ENCODE data around the gene CDC14B.

The CDC14B gene

GRCh38 chr9:96619491-96620180 lies at the start of gene CDC14B:
Gene CDC14B, minus strand, starts transcription at chr9:96619843. Its CDS starts 465 bp downstream, at chr9:96619378.
- TF ChIP-seq GATA2 (IDR thresholded peaks at IDR 0.05; ENCODE audit: low read depth, low read length) (no peak), GATA3 (IDR thresholded peaks at IDR 0.05; ENCODE audit: low read depth, low read length) (no peak)

DNA sequence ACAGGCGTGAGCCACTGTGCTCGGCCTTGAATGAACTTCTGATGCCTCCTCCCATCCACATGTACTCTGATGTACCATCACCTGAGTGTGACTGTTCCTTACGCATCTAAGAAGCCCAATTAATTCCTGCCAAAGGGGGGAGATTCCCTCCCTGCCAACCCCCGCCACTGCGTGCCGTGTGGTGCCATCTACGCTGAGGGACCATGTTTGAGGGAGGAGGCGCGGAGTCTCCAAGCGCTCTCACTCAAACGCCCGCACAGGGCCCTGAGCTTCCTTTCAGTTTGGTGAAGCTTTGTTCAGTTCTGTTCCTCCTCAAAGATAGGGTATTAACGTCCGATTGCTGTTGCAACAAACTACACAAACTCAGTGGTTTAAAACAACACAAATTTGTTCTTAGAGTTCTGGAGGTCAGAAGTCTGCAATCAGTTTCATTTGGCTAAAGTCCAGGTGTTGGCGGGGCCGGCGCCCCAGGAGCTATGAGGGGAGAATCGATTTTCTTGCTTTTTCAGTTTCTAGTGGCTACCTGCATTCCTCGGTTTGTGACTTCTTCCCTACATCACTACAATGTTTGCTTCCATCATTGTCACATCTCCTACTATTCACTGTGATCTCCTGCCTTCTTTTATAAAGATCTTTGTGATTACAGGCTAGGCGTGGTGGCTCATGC lies 49.4 kb upstream of the CDC14B start:
- TF ChIP-seq GATA2 (IDR thresholded peaks at IDR 0.05; ENCODE audit: low read depth, low read length), result no peak
- no peak for TF ChIP-seq GATA3 (IDR thresholded peaks at IDR 0.05; ENCODE audit: low read depth, low read length)

DNA sequence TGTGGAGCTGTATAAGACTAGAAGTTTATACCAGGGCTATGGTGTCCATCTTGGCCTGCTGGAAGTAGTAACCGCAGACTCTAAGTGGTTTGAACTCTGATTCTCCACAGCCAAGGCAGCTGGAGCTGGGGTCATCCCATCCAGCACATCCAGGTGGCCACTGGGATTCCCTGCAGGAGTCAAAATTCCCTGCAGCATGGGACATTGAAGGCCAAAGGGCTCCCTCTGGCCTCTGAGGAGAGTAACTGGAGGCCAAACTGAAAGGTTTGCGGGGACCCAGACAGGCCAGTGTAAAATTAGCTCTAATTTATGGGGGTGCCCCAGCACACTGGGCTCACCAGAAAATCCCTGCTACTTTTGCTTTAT lies 47.7 kb upstream of the CDC14B start:
- TF ChIP-seq GATA2 (IDR thresholded peaks at IDR 0.05; ENCODE audit: low read depth, low read length) (no peak), GATA3 (IDR thresholded peaks at IDR 0.05; ENCODE audit: low read depth, low read length) (no peak)

- no peak for TF ChIP-seq GATA3 (IDR thresholded peaks at IDR 0.05; ENCODE audit: low read depth, low read length)
- TF ChIP-seq GATA2 (IDR thresholded peaks at IDR 0.05; ENCODE audit: low read depth, low read length), result no peak
These were observed 46.1 kb upstream of the CDC14B start for GRCh38 chr9:96665789-96666188.

DNA sequence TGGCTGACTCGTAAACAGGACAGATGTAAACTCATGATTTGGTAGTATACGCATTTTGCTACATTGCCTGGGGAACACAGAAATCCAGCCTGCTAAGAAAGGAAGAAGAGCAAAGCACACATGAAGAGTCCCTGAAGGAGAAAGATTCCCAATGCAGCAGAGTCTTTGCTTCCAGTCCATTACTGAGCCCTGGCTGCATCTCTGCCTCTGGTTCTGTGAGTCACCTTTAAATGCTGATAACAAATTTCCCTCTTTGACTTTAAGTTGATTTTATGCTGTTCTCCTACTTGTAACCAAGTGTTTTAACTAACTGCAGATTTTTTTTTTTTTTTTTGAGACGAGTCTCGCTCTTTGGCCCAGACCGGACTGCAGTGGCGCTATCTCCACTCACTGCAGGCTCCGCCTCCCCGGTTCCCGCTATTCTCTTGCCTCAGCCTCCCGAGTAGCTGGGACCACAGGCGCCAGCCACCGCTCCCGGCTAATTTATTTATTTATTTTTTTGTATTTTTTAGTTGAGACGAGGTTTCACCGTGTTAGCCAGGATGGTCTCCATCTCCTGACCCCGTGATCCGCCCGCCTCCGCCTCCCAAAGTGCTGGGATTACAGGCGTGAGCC lies 44.0 kb upstream of the CDC14B start:
- TF ChIP-seq GATA3 (IDR thresholded peaks at IDR 0.05; ENCODE audit: low read depth, low read length), result no peak
- TF ChIP-seq GATA2 (IDR thresholded peaks at IDR 0.05; ENCODE audit: low read depth, low read length), result no peak

- TF ChIP-seq GATA2 (IDR thresholded peaks at IDR 0.05; ENCODE audit: low read depth, low read length) (no peak), GATA3 (IDR thresholded peaks at IDR 0.05; ENCODE audit: low read depth, low read length) (no peak)
These were observed 42.1 kb upstream of the CDC14B start for GRCh38 chr9:96661711-96662110.

DNA sequence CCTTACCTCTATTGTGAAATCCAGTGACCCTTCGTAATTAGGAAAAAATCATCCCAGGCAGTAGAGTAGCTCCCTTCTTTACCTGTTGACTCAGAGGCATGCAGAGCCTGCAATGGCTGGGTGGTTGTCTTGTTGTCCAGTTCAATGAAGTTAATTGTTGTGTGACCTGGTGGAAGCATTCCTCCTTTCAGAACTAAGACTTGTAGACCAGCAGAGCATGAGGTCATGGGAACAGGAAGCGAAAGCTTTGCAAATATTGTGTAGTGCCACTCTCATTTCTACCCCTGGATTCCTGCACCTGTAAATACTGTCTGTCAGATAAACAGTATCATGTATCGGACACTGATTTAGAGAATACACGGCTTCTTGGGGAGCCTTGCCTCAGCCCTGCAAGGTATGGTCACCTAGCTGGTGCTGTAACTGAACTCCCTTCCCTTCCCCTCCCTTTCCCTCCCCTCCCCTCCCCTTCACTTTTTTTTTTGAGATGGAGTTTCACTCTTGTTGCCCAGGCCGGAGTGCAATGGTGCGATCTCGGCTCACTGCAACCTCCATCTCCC lies 41.1 kb upstream of the CDC14B start:
- TF ChIP-seq GATA2 (IDR thresholded peaks at IDR 0.05; ENCODE audit: low read depth, low read length) (no peak), GATA3 (IDR thresholded peaks at IDR 0.05; ENCODE audit: low read depth, low read length) (no peak)

DNA sequence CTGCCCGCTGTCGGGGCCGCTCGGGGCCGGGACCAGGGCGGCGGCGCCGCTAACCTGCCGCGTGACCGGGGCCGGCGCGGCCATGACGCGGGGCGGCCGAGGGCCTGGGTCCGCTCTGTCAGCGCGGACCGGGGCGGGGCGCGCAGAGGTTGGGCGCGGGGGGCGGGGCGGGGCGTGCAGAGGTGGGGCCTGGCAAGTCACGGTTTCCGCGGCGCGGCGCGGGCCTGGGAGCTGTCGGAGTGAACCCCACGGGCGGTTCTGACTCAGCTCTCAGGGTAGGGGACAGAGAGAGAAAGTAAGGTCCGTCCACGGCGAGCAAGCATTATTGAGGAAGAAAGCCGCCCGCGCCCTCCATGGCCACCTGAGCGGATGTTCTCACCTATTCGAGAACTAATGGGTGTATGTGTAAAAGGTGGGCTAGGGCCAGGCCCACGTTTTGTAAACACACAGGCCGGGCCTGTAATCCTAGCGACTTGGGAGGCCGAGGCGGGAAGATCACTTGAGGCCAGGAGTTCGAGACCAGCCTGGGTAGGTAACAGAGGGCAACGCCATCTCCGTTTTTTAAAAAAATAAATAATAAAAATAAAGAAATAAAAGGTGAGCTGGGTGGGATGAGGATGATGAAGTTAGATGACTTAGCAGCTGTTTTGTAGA lies 35.7 kb upstream of the CDC14B start, which contains the start of gene PRXL2C:
Gene PRXL2C, minus strand, starts transcription at position 120 of the 654 bp plus-strand sequence. Its CDS starts 36 bp downstream, at position 84.
- TF ChIP-seq GATA2 (IDR thresholded peaks at IDR 0.05; ENCODE audit: low read depth, low read length) (no peak), GATA3 (IDR thresholded peaks at IDR 0.05; ENCODE audit: low read depth, low read length) (no peak)

DNA sequence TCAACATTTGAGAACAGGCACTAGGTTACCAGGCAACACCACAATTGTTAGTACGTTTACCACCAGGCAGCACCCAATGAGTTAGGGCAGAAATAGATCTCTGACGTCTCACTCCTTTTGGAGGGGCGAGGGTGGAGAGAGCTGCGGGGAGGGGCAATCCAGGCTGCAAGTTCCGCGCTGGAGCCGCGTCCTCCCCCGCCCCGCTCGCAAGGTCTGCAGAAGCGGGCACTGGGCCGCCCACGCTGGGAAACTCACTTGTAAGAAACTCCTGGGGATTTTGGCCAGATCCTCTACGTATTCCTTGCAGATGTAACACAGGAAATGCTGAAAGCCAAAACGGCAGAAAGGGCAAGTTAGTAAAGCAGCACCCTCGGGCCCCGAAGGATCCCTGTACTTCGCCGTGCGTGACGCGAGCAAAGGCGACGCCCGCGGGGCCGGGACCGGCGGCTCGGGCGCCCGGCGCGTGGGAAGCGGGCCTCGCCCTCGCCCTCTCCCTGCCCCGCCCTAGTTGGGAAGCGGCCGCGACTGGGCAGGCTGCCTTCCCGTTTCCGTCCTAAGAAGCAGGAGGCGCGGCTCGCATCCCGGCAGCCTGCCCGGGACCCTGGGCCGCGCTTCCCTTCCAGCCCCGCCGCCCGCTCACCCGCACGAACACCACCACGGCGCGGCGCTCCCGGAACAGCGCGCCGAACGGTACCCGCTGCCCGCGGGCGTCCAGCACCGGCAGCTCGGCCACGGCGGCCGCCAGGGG lies 35.0 kb upstream of the CDC14B start:
- TF ChIP-seq GATA3 (IDR thresholded peaks at IDR 0.05; ENCODE audit: low read depth, low read length), result no peak

DNA sequence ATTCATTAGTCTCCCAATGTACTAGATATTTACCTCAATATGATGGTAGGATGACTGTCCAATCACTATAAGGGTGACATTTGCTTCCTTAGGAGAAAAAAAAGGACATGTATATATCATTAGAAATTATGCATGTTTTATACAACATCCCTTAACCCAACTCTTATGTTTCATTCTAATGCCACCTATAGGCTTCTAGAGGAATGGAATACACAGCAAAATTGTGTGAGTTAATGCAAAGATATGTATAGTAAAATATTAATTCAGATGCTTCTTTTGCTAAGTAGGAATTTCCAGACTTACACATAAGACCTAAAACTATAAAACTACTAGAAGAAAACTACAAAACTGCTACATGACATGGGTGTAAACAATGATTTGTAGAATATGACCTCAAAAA lies 32.0 kb upstream of the CDC14B start:
- TF ChIP-seq GATA3 (IDR thresholded peaks at IDR 0.05; ENCODE audit: low read depth, low read length) (no peak), GATA2 (IDR thresholded peaks at IDR 0.05; ENCODE audit: low read depth, low read length) (no peak)

GRCh38 chr9:96649620-96650324 lies 30.1 kb upstream of the CDC14B start:
- TF ChIP-seq GATA3 (IDR thresholded peaks at IDR 0.05; ENCODE audit: low read depth, low read length) (no peak), GATA2 (IDR thresholded peaks at IDR 0.05; ENCODE audit: low read depth, low read length) (no peak)

DNA sequence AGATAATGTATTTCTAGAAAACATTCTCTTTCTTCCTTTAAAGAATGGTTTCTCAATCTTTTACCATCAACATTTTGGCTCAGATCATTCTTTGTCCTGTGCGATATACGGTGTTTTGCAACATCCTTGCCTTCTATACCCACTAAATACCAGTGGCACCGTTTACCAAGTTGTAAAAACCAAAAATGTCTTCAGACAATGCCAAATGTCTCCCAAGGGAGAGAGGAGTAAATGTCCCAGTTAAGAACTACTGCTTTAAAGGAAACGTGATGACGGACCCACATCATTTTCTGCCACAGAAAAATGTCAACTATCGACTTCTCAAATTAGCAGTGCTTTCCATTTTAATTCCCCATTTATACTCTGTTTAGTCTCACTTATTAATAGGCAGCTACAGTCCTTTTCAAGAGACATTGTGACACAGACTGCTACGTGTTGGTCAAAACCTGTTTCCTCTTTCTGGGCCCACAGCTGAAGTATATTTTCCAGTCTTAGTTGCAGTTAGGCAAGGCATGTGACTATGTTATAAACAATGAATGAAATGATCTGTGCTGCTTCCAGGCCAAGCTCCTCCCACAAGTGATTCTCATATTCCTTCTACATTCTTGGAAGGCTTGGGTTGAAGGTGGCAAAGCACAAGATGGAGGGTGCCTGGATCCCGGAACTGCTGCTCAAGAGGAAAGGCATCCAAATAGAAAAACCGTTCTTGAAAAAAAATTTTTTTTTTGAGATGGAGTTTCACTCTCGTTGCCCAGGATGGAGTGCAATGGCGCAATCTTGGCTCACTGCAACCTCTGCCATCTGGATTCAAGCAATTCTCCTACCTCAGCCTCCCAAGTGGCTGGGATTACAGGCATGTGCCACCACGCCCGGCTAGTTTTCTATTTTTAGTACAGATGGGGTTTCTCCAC lies 26.7 kb upstream of the CDC14B start:
- TF ChIP-seq GATA3 (IDR thresholded peaks at IDR 0.05; ENCODE audit: low read depth, low read length) (no peak), GATA2 (IDR thresholded peaks at IDR 0.05; ENCODE audit: low read depth, low read length) (no peak)
